Measurements from ENCODE around the gene MXD3.

The MXD3 gene

DNA sequence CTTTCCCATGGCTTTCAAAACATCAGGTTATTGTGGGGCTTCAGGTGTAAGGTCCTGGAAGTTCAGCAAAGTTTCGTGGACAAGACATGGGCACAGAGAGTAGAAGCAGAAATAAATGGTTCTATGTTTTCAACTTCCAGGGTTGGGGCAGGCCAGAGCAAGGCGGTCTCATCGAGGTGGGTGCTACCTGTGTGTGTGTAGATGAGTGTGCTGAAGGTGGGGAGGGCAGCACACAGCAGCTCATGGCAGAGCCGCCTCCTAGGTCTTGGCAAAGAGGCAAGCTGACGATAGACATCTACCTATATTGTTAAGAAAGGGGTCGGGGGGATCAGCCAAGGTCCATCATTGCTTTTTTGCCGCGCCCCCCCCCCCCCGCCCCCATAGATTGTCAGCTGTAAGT, 12.0 kb downstream of the MXD3 start:
- TF ChIP-seq, protein P1, sequence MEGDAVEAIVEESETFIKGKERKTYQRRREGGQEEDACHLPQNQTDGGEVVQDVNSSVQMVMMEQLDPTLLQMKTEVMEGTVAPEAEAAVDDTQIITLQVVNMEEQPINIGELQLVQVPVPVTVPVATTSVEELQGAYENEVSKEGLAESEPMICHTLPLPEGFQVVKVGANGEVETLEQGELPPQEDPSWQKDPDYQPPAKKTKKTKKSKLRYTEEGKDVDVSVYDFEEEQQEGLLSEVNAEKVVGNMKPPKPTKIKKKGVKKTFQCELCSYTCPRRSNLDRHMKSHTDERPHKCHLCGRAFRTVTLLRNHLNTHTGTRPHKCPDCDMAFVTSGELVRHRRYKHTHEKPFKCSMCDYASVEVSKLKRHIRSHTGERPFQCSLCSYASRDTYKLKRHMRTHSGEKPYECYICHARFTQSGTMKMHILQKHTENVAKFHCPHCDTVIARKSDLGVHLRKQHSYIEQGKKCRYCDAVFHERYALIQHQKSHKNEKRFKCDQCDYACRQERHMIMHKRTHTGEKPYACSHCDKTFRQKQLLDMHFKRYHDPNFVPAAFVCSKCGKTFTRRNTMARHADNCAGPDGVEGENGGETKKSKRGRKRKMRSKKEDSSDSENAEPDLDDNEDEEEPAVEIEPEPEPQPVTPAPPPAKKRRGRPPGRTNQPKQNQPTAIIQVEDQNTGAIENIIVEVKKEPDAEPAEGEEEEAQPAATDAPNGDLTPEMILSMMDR (conservative IDR thresholded peaks at IDR 0.05; ENCODE audit: low read depth), result no peak
- H3K27ac ChIP-seq, result peak overlapping the region; percentile 69
- ChIA-PET CTCF (no interaction called here), POLR2A (ENCODE audit: low non-redundant PET) (interaction anchor here (0.7 kb wide), 1 partner anchor 105 kb away, joined by 3 read pairs; no protein-coding TSS in a partner anchor)
- DNase-seq (ENCODE audit: low spot score), result no peak

DNA sequence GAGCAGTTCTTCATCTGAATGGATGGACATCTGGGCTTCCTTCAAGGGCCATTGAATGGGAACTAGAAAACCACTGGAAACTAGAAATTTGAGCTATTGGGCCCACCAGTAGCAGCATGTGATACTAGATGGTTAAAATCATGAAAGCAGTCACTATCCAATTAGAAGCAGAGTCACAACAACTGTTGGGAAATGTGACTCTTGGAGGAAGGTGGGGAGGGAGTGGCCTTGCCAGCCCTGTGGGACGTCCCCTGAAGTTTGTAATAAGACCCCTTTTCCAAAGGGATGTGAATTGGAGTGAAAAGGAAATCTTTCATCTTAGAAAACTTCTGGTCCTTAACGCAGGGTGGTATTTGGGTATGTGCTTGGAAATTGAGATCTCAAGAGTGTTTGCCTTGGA, 13.8 kb downstream of the MXD3 start:
- TF ChIP-seq, protein P1 (conservative IDR thresholded peaks at IDR 0.05; ENCODE audit: low read depth), result no peak
- CTCF ChIA-PET, result interaction anchor here (0.9 kb wide), 1 partner anchor 187 kb away, joined by 3 read pairs; no protein-coding TSS in a partner anchor
- H3K27ac ChIP-seq, result no peak overlapping the region
- POLR2A ChIA-PET (ENCODE audit: low non-redundant PET), result no interaction called here
- DNase-seq (ENCODE audit: low spot score), result no peak

DNA sequence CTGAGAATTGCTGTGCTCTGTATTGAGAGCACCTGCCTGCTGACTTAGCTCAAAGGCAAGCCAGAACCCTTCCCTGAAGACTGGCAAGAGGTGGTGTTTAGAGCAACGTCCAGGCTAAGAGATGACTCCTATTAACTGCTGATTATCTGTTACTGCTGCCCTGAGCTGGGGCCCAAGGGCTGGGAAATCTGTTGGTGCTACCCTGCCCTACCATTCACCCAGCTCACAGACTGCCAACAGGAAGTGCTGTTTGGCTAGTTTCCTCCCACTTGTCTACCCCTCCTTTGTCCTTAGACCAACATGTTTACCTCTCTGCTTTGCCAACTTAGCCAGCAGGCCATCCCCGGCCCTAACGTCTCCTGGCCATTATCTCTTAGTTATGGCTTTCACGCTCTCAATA, 15.1 kb downstream of the MXD3 start:
- CTCF ChIA-PET, result no interaction called here
- TF ChIP-seq, protein P1 (conservative IDR thresholded peaks at IDR 0.05; ENCODE audit: low read depth), result no peak
- POLR2A ChIA-PET (ENCODE audit: low non-redundant PET), result no interaction called here
- no peak overlapping the region for H3K27ac ChIP-seq
- no peak for DNase-seq (ENCODE audit: low spot score)

DNA sequence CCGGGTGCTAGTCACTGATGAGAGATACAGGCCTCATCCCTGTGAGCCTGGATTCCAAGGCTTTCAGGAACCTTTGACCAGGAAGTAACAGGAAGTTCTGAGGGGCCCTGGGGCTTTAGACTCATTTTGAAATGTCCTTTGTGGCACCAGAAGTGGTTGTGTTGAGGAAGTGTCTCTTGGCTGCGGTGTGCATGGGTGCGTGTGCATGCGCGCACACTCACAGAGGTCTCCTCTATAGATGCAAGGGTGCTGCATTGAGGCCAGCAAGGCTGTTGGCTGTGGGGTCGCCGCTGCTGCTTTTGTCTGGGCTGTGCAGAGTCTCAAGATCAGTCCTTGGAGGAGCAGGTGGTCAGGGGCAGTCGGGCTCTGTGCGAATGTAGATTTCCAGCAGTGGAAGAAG, 15.8 kb downstream of the MXD3 start:
- TF ChIP-seq, protein P1 (conservative IDR thresholded peaks at IDR 0.05; ENCODE audit: low read depth), result no peak
- DNase-seq (ENCODE audit: low spot score), result no peak
- POLR2A ChIA-PET (ENCODE audit: low non-redundant PET), result no interaction called here
- CTCF ChIA-PET, result interaction anchor here (0.6 kb wide), 1 partner anchor 12 kb away, joined by 4 read pairs; no protein-coding TSS in a partner anchor
- peak overlapping the region; percentile 13 for H3K27ac ChIP-seq

DNA sequence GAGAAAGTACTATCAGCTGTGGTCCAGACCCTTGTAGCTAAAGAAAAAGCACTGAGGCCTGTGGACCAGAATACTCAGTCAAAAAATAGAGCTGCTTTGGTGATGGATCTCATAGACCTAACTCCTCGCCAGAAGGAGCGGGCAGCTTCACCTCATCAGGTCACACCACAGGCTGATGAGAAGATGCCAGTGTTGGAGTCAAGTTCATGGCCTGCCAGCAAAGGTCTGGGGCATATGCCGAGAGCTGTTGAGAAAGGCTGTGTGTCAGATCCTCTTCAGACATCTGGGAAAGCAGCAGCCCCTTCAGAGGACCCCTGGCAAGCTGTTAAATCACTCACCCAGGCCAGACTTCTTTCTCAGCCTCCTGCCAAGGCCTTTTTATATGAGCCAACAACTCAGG, 17.1 kb downstream of the MXD3 start:
- no peak overlapping the region for H3K27ac ChIP-seq
- no peak for DNase-seq (ENCODE audit: low spot score)
- CTCF ChIA-PET, result interaction anchor here (0.6 kb wide), 1 partner anchor 106 kb away, joined by 4 read pairs; no protein-coding TSS in a partner anchor

DNA sequence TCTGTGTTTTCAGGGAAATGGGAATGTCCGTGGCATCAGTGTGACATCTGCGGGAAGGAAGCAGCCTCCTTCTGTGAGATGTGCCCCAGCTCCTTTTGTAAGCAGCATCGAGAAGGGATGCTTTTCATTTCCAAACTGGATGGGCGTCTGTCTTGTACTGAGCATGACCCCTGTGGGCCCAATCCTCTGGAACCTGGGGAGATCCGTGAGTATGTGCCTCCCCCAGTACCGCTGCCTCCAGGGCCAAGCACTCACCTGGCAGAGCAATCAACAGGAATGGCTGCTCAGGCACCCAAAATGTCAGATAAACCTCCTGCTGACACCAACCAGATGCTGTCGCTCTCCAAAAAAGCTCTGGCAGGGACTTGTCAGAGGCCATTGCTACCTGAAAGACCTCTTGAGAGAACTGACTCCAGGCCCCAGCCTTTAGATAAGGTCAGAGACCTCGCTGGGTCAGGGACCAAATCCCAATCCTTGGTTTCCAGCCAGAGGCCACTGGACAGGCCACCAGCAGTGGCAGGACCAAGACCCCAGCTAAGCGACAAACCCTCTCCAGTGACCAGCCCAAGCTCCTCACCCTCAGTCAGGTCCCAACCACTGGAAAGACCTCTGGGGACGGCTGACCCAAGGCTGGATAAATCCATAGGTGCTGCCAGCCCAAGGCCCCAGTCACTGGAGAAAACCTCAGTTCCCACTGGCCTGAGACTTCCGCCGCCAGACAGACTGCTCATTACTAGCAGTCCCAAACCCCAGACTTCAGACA, 17.7 kb downstream of the MXD3 start:
- TF ChIP-seq, protein P1 (conservative IDR thresholded peaks at IDR 0.05; ENCODE audit: low read depth), result no peak
- H3K27ac ChIP-seq, result no peak overlapping the region
- POLR2A ChIA-PET (ENCODE audit: low non-redundant PET), result no interaction called here
- no peak for DNase-seq (ENCODE audit: low spot score)
- CTCF ChIA-PET, result interaction anchor here (0.6 to 0.7 kb wide), 2 partner anchors 14 to 105 kb away, joined by 3 to 4 read pairs; no protein-coding TSS in a partner anchor

More for the DNA sequence above, 17.1 kb downstream of the MXD3 start:
- TF ChIP-seq, protein P1 (conservative IDR thresholded peaks at IDR 0.05; ENCODE audit: low read depth), result no peak
- POLR2A ChIA-PET (ENCODE audit: low non-redundant PET), result no interaction called here
